Retinal pigment epithelial cell (primary cell): ENCODE data around the gene CMTM5.

Source experiments
- DNase-seq: peaks from one replicate; pipeline ENCODE4 v3.0.0-alpha.2; 2010; ENCODE audit warnings: low read depth
- H3K4me3 ChIP-seq: 2 replicates; pipeline ENCODE4 v1.5.1; 2011; ENCODE audit warnings: mild to moderate bottlenecking, low read length, control low read depth, moderate library complexity
- CTCF ChIP-seq: conservative IDR thresholded peaks from 2 replicates; pipeline ENCODE4 v1.5.1; 2011; ENCODE audit warnings: low read depth, low read length, control low read depth, inconsistent platforms

The CMTM5 gene

GRCh38 chr14:23402296-23403138 lies 25.7 kb downstream of the CMTM5 start:
- no peak overlapping the region for H3K4me3 ChIP-seq
- no peak for DNase-seq
- no peak for TF ChIP-seq CTCF

GRCh38 chr14:23403139-23403438 lies 26.2 kb downstream of the CMTM5 start:
- H3K4me3 ChIP-seq, result no peak overlapping the region
- TF ChIP-seq CTCF, result no peak
- DNase-seq, result no peak

- H3K4me3 ChIP-seq, result no peak overlapping the region
- DNase-seq, result no peak
- no peak for TF ChIP-seq CTCF
Measured at GRCh38 chr14:23403908-23404307, 27.1 kb downstream of the CMTM5 start.

GRCh38 chr14:23404331-23404900 lies 27.6 kb downstream of the CMTM5 start:
- no peak for TF ChIP-seq CTCF
- H3K4me3 ChIP-seq, result no peak overlapping the region
- DNase-seq, result no peak

- TF ChIP-seq CTCF, result no peak
Measured at GRCh38 chr14:23405096-23405495, 28.2 kb downstream of the CMTM5 start.

GRCh38 chr14:23405516-23406025 lies 28.7 kb downstream of the CMTM5 start:
- TF ChIP-seq CTCF, result no peak
- H3K4me3 ChIP-seq, result no peak overlapping the region
- no peak for DNase-seq

More at GRCh38 chr14:23405096-23405495, 28.2 kb downstream of the CMTM5 start:
- DNase-seq, result no peak
- H3K4me3 ChIP-seq, result no peak overlapping the region

DNA sequence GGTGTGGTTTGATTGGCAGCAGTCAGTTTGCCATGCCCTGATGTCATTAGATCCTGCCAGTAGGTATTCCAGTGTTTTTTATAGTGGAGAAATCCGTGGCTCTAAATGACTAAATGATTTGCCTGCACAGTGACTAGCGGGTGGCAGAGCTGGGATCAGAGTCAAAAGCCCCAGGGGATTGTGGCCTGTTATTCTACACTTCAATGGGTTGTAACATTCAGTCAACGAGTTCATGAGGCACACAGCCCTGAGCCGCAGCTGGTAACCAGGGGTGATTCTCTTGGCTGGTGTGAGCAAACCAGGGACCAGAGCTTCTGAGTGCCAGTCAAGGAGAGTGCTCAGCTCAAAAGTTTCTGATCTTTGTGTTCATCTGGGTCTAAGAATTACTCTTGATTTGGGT lies 29.4 kb downstream of the CMTM5 start:
- DNase-seq, result no peak
- no peak overlapping the region for H3K4me3 ChIP-seq
- TF ChIP-seq CTCF, result no peak
